Measurements from ENCODE around the gene UNK. TPM values are rescaled to one million over a fixed set of nuclear protein-coding genes. Genes with fewer than 3 reads are reported as not detected.

Gene UNK
- total and polyA plus RNA-seq, 8 donors = 3.5 to 102 (median 19.5) TPM

- H3K27ac ChIP-seq = peak within 1 kb of the TSS; percentile 86 to 91 (median 89)
- intact Hi-C loops (cut with DNase I; ENCODE audit: low total_unique reads) = no loop called here
- whole genome bisulfite sequencing, 5 donors = 0% methylated on average over 4 to 71 of the region's 71 CpGs
- H3K4me3 ChIP-seq = peak within 1 kb of the TSS; percentile 55 to 82 (median 70)
- no peaks in the 10 kb centered on the region for H3K27me3 ChIP-seq
- DNase-seq = peak; percentile 79 to 92
- H3K4me1 ChIP-seq = peaks cover 19 to 39% (median 28%) of the 10 kb centered on the region in 4 donors
- H3K9me3 ChIP-seq = no peaks in the 10 kb centered on the region
- TF ChIP-seq EP300 (IDR thresholded peaks at IDR 0.05) = no peak
- TF ChIP-seq CTCF (IDR thresholded peaks at IDR 0.05) = peak in 2 of 7 experiments; percentile 63 to 72
- peak in 2 of 3 donors; percentile 15 to 24 for TF ChIP-seq POLR2AphosphoS5 (IDR thresholded peaks at IDR 0.05)
- H3K36me3 ChIP-seq = peaks cover 0 to 16% (median 12%) of the 10 kb centered on the region in 4 donors
Measured at GRCh38 chr17:75764711-75765421, 19.7 kb upstream of the UNK start, which contains the start of gene GALK1. Gene GALK1 (minus strand): TSS chr17:75765192. CDS start chr17:75765136, 56 bp downstream.

GRCh38 chr17:75765981-75766380 lies 18.6 kb upstream of the UNK start:
- Histone ChIP-seq H3K4me1 (peaks cover 19 to 47% (median 28%) of the 10 kb centered on the region in 4 donors), H3K4me3 (no peak overlapping the region), H3K27ac (peak overlapping the region in 3 of 5 donors; percentile 86 to 91 (median 89)), H3K27me3 (no peaks in the 10 kb centered on the region), H3K9me3 (no peaks in the 10 kb centered on the region), H3K36me3 (peaks cover 0 to 16% (median 11%) of the 10 kb centered on the region in 4 donors)
- intact Hi-C loops (cut with DNase I; ENCODE audit: low total_unique reads) = no loop called here
- TF ChIP-seq POLR2AphosphoS5 (IDR thresholded peaks at IDR 0.05) = no peak
- no peak for TF ChIP-seq EP300 (IDR thresholded peaks at IDR 0.05)
- no peak for TF ChIP-seq CTCF (IDR thresholded peaks at IDR 0.05)
- WGBS, 5 donors = 82 to 93% (median 91%) methylated on average over 4 of the region's 4 CpGs
- no peak for DNase-seq

- Histone ChIP-seq H3K4me3 (no peak overlapping the region), H3K27ac (no peak overlapping the region), H3K27me3 (no peaks in the 10 kb centered on the region), H3K9me3 (no peaks in the 10 kb centered on the region), H3K36me3 (peaks cover 0 to 6% (median 3%) of the 10 kb centered on the region in 4 donors), H3K4me1 (peaks cover 19 to 48% (median 29%) of the 10 kb centered on the region in 4 donors)
- intact Hi-C loops (cut with DNase I; ENCODE audit: low total_unique reads) = no loop called here
- TF ChIP-seq CTCF (IDR thresholded peaks at IDR 0.05) (no peak), POLR2AphosphoS5 (IDR thresholded peaks at IDR 0.05) (no peak), EP300 (IDR thresholded peaks at IDR 0.05) (no peak), POLR2A (IDR thresholded peaks at IDR 0.05) (no peak)
- no peak for DNase-seq
- 89 to 95% (median 92%) methylated on average over 8 of the region's 8 CpGs for WGBS, 5 donors
Measured at GRCh38 chr17:75767881-75768280, 16.7 kb upstream of the UNK start.

- intact Hi-C loops (cut with DNase I; ENCODE audit: low total_unique reads) = no loop called here
- Histone ChIP-seq H3K9me3 (no peaks in the 10 kb centered on the region), H3K27ac (peak overlapping the region in 1 of 5 donors; percentile 20), H3K36me3 (peaks cover 0 to 10% (median 5%) of the 10 kb centered on the region in 4 donors), H3K4me3 (no peak overlapping the region), H3K27me3 (no peaks in the 10 kb centered on the region), H3K4me1 (peaks cover 9 to 34% (median 13%) of the 10 kb centered on the region in 4 donors)
- DNase-seq = peak; percentile 65 to 77
- TF ChIP-seq POLR2A (IDR thresholded peaks at IDR 0.05) (no peak), POLR2AphosphoS5 (IDR thresholded peaks at IDR 0.05) (peak in 1 of 3 donors; percentile 46)
- WGBS, 5 donors = 51 to 63% (median 53%) methylated on average over 3 of the region's 3 CpGs
Measured at GRCh38 chr17:75769536-75769935, 15.1 kb upstream of the UNK start.
